Large intestine (tissue), 3 donors: Measurements from ENCODE around the gene KAZN. TPM values are rescaled to one million over a fixed set of nuclear protein-coding genes. Genes with fewer than 3 reads are reported as not detected.

Experiments used
- DNase-seq, 2 donors: peaks; one replicate each; pipeline versions ENCODE4 v3.0.0 to v3.0.0-alpha.2; 2013
- H3K27ac ChIP-seq: one replicate; pipeline ENCODE4 v1.5.1; 2013; ENCODE audit warnings: low read length
- H3K27me3 ChIP-seq: 2 replicates; pipeline ENCODE4 v1.6.1; 2013; ENCODE audit warnings: low read length; ENCODE audit not compliant: control insufficient read depth, insufficient read depth
- H3K36me3 ChIP-seq: 2 replicates; pipeline ENCODE4 v1.6.1; 2013; ENCODE audit warnings: low read length; ENCODE audit not compliant: control insufficient read depth, insufficient read depth
- H3K4me1 ChIP-seq: one replicate; pipeline ENCODE4 v1.6.1; 2013; ENCODE audit warnings: low read length; ENCODE audit not compliant: control insufficient read depth, insufficient read depth
- H3K4me3 ChIP-seq: one replicate; pipeline ENCODE4 v1.5.1; 2013; ENCODE audit warnings: low read length
- H3K9me3 ChIP-seq: one replicate; pipeline ENCODE4 v1.6.1; 2013; ENCODE audit warnings: mild to moderate bottlenecking, low read depth, low read length, moderate library complexity; ENCODE audit not compliant: control insufficient read depth
- WGBS: methylation state at CpG from one replicate; pipeline ENCODE4 v1.1.5; 2013; ENCODE audit warnings: low lambda C conversion rate; ENCODE audit not compliant: insufficient coverage; 5-methylcytosine and 5-hydroxymethylcytosine counted together
- polyA plus RNA-seq: library from polyadenylated mRNA; unstranded; fragments of 120-200 nt; gene quantifications from one replicate; pipeline ENCODE4 v1.2.1, GENCODE V29; 2013

The KAZN gene
- polyA plus RNA-seq, 1 donor = 30.4 TPM

GRCh38 chr1:14949836-14950713 lies 351.6 kb downstream of the KAZN start:
- Histone ChIP-seq H3K27ac (no peak overlapping the region), H3K27me3 (no peaks in the 10 kb centered on the region), H3K4me1 (peaks cover 13% of the 10 kb centered on the region)

GRCh38 chr1:14951766-14952165 lies 353.3 kb downstream of the KAZN start:
- Histone ChIP-seq H3K4me1 (peaks cover 11% of the 10 kb centered on the region), H3K27me3 (no peaks in the 10 kb centered on the region), H3K36me3 (peaks cover 3% of the 10 kb centered on the region), H3K9me3 (peaks cover 3% of the 10 kb centered on the region), H3K4me3 (no peak overlapping the region), H3K27ac (no peak overlapping the region)
- DNase-seq = no peak
- WGBS = no CpG with 5 or more reads among the region's 5 CpGs

More at GRCh38 chr1:14949836-14950713, 351.6 kb downstream of the KAZN start:
- peaks cover 3% of the 10 kb centered on the region for H3K36me3 ChIP-seq
- H3K4me3 ChIP-seq = no peak overlapping the region
- no CpG with 5 or more reads among the region's 20 CpGs for WGBS
- no peak for DNase-seq
- peaks cover 3% of the 10 kb centered on the region for H3K9me3 ChIP-seq

GRCh38 chr1:14952626-14953314 lies 354.3 kb downstream of the KAZN start:
- WGBS = no CpG with 5 or more reads among the region's 11 CpGs
- H3K27me3 ChIP-seq = no peaks in the 10 kb centered on the region
- H3K27ac ChIP-seq = no peak overlapping the region
- H3K4me3 ChIP-seq = no peak overlapping the region
- no peak for DNase-seq
- peaks cover 3% of the 10 kb centered on the region for H3K36me3 ChIP-seq
- H3K4me1 ChIP-seq = peaks cover 7% of the 10 kb centered on the region
- peaks cover 3% of the 10 kb centered on the region for H3K9me3 ChIP-seq

- H3K27ac ChIP-seq = no peak overlapping the region
- no peak overlapping the region for H3K4me3 ChIP-seq
- peaks cover 3% of the 10 kb centered on the region for H3K36me3 ChIP-seq
- H3K9me3 ChIP-seq = peaks cover 3% of the 10 kb centered on the region
- no peaks in the 10 kb centered on the region for H3K27me3 ChIP-seq
- peaks cover 7% of the 10 kb centered on the region for H3K4me1 ChIP-seq
- no peak for DNase-seq
- WGBS = no CpG with 5 or more reads among the region's 6 CpGs
Measured at GRCh38 chr1:14954210-14954609, 355.7 kb downstream of the KAZN start.

GRCh38 chr1:14954930-14955329 lies 356.4 kb downstream of the KAZN start:
- no peak overlapping the region for H3K4me3 ChIP-seq
- H3K4me1 ChIP-seq = peaks cover 7% of the 10 kb centered on the region
- H3K9me3 ChIP-seq = peaks cover 3% of the 10 kb centered on the region
- no peaks in the 10 kb centered on the region for H3K27me3 ChIP-seq
- no peak for DNase-seq
- H3K36me3 ChIP-seq = peaks cover 3% of the 10 kb centered on the region
- no CpG with 5 or more reads among the region's 10 CpGs for WGBS
- H3K27ac ChIP-seq = no peak overlapping the region

- Histone ChIP-seq H3K27me3 (no peaks in the 10 kb centered on the region), H3K27ac (no peak overlapping the region), H3K36me3 (peaks cover 5% of the 10 kb centered on the region), H3K4me3 (no peak overlapping the region), H3K4me1 (peaks cover 7% of the 10 kb centered on the region), H3K9me3 (peaks cover 3% of the 10 kb centered on the region)
- no CpG with 5 or more reads among the region's 5 CpGs for WGBS
- no peak for DNase-seq
Measured at GRCh38 chr1:14955402-14955801, 356.9 kb downstream of the KAZN start.

GRCh38 chr1:14955976-14956375 lies 357.5 kb downstream of the KAZN start:
- WGBS = no CpG with 5 or more reads among the region's 4 CpGs
- H3K4me1 ChIP-seq = peaks cover 7% of the 10 kb centered on the region
- H3K36me3 ChIP-seq = peaks cover 10% of the 10 kb centered on the region

GRCh38 chr1:14956579-14957195 lies 358.2 kb downstream of the KAZN start:
- H3K9me3 ChIP-seq = peaks cover 3% of the 10 kb centered on the region
- H3K4me1 ChIP-seq = peaks cover 7% of the 10 kb centered on the region
- no peaks in the 10 kb centered on the region for H3K27me3 ChIP-seq
- no peak overlapping the region for H3K27ac ChIP-seq
- DNase-seq = no peak
- WGBS = no CpG with 5 or more reads among the region's 11 CpGs
- no peak overlapping the region for H3K4me3 ChIP-seq
- H3K36me3 ChIP-seq = peaks cover 17% of the 10 kb centered on the region

More at GRCh38 chr1:14955976-14956375, 357.5 kb downstream of the KAZN start:
- no peaks in the 10 kb centered on the region for H3K27me3 ChIP-seq
- no peak for DNase-seq
- no peak overlapping the region for H3K4me3 ChIP-seq
- H3K27ac ChIP-seq = no peak overlapping the region
- peaks cover 3% of the 10 kb centered on the region for H3K9me3 ChIP-seq

- Histone ChIP-seq H3K27ac (no peak overlapping the region), H3K4me1 (peaks cover 3% of the 10 kb centered on the region), H3K27me3 (no peaks in the 10 kb centered on the region), H3K4me3 (no peak overlapping the region), H3K9me3 (peaks cover 3% of the 10 kb centered on the region), H3K36me3 (peaks cover 26% of the 10 kb centered on the region)
- WGBS = no CpG with 5 or more reads among the region's 33 CpGs
- DNase-seq = no peak
Measured at GRCh38 chr1:14957375-14958098, 359.1 kb downstream of the KAZN start.
